Measurements from ENCODE around the gene RGS14. TPM values are rescaled to one million over a fixed set of nuclear protein-coding genes. Genes with fewer than 3 reads are reported as not detected.
"Not testable (repeated sequence)": the region's sequence is repeated elsewhere in the genome, so short reads cannot be mapped to it uniquely, and the experiment has no call there.

The RGS14 gene
- total RNA-seq, 2 experiments from 2014 or later = 112 to 117 TPM

DNA sequence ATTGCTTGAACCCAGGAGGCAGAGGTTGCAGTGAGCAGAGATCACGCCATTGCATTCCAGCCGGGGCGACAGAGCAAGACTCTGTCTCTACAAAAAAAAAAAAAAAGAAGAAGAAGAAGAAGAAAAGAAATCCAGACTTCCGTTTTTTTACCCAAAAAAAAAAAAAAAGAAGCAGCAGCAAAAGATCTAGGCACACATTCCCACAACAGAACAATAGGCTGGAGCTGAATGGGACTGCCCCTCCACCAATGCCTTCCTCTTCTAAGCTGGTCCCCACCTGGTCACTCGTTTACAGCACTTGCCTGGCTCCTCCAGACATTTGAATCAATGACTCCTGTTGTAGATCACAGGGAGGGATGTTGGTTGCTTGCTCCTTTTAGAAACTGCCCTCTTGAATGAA is 4.6 kb upstream of the RGS14 start:
- ChIA-PET CTCF (interaction anchor here (2.0 to 5.6 kb wide), 4 partner anchors 17 to 103 kb away, joined by 5 to 31 read pairs (median 20); no protein-coding TSS in a partner anchor), POLR2A (interaction anchor here (0.6 to 1.3 kb wide), 2 partner anchors 11 to 40 kb away, joined by 3 read pairs; no protein-coding TSS in a partner anchor)
- Mint-ChIP-seq H3K9me3 (ENCODE audit: insufficient read depth) (peaks cover 4% of the 10 kb centered on the region), H3K4me3 (no peak overlapping the region), H3K4me1 (ENCODE audit: low read depth) (peaks cover 66% of the 10 kb centered on the region), H3K36me3 (ENCODE audit: low read depth) (peaks cover 28% of the 10 kb centered on the region), H3K27me3 (ENCODE audit: low read depth) (no peaks in the 10 kb centered on the region), H3K27ac (no peak overlapping the region)
- ATAC-seq (no peak), DNase-seq (no peak)

DNA sequence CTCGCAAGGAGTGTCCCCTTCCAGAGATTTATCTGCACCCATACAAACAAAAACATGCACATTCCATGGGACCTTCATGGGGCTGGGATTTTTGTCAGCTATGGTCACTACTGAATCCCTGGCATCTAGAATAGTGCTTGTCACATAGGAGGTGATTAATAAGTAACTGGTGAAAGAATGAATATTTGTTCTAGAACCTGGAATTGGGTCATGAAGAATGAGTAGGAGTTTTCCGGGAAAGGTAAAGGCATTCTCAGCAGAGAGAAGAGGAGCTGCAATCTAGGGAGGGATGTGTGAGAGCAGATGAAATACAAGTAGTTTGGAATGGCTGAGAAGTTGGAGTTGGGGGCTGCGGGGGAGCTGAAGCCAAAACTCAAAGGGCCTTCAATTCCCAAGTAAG is 3.5 kb upstream of the RGS14 start:
- CTCF ChIA-PET = interaction anchor here (0.9 to 5.6 kb wide), 6 partner anchors 14 to 50 kb away, joined by 3 to 31 read pairs (median 4); no protein-coding TSS in a partner anchor
- no peak for DNase-seq
- no peak for ATAC-seq
- Mint-ChIP-seq H3K4me1 (ENCODE audit: low read depth) (peaks cover 69% of the 10 kb centered on the region), H3K27me3 (ENCODE audit: low read depth) (no peaks in the 10 kb centered on the region), H3K36me3 (ENCODE audit: low read depth) (peaks cover 31% of the 10 kb centered on the region), H3K27ac (no peak overlapping the region), H3K9me3 (ENCODE audit: insufficient read depth) (peaks cover 4% of the 10 kb centered on the region), H3K4me3 (no peak overlapping the region)
- POLR2A ChIA-PET = no interaction called here

DNA sequence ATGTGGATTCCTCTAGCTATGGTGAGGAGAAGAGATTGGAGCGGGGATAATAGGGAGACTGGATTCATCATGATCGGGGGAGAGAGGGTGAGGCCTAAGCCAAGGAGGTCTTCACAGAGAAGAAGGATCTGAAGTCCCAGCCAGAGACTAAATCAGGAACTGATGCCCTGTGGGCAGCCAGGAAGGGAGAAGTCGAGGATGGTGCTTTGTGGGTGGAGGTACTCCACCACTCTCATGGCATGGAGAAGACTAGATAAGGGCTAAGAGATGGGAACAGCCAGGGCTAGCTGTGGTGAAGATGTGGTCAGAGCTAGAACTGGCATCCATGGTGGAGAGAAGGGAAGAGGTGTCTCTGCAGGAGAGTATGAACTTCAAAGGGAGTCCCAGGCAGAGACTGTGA is 3.0 kb upstream of the RGS14 start:
- Mint-ChIP-seq H3K36me3 (ENCODE audit: low read depth) (peaks cover 31% of the 10 kb centered on the region), H3K27me3 (ENCODE audit: low read depth) (no peaks in the 10 kb centered on the region), H3K4me3 (no peak overlapping the region), H3K9me3 (ENCODE audit: insufficient read depth) (peaks cover 4% of the 10 kb centered on the region), H3K4me1 (ENCODE audit: low read depth) (peaks cover 69% of the 10 kb centered on the region), H3K27ac (no peak overlapping the region)
- DNase-seq (no peak), ATAC-seq (no peak)
- ChIA-PET CTCF (interaction anchor here (0.9 to 5.6 kb wide), 6 partner anchors 14 to 50 kb away, joined by 3 to 31 read pairs (median 4); no protein-coding TSS in a partner anchor), POLR2A (no interaction called here)

DNA sequence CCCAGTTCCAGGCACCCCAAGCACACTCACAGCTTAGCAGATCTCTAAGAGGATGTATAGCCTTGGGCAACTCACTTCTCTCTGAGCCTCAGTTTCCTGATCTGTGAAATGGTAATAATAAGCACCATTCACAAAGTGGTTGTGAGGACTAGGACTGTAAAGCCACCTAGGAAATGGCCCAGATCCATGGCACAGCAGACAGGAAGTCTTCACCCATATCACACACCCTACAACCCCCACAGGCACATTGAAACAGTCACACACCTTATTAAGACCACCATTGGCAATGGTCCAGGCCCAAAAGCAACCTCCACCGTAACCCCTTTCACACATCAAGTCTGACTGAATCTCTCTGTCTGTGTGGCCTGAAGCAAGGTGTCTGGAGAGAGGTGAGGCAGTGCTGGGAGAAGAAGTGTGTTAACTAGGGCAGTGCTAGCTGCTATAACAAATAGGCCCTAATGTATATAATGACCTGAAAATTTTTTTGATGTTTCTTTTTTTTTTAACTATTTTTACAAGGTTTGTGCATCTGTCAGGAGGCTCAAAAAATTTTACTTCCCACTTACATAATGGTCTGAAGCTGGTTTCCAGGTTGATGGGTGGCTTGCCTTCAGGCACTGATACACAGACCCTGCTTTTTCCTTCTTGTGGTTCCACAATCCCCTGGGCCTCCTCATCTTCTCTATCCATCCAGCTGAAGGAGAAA is 2.4 kb upstream of the RGS14 start:
- Mint-ChIP-seq H3K9me3 (ENCODE audit: insufficient read depth) (peaks cover 4% of the 10 kb centered on the region), H3K36me3 (ENCODE audit: low read depth) (peaks cover 31% of the 10 kb centered on the region), H3K27me3 (ENCODE audit: low read depth) (no peaks in the 10 kb centered on the region), H3K4me3 (no peak overlapping the region), H3K27ac (peak overlapping the region; percentile 18), H3K4me1 (ENCODE audit: low read depth) (peaks cover 69% of the 10 kb centered on the region)
- DNase-seq (no peak), ATAC-seq (no peak)
- CTCF ChIA-PET = interaction anchor here (1.4 to 7.0 kb wide), 6 partner anchors 13 to 49 kb away, joined by 3 to 70 read pairs (median 16); no protein-coding TSS in a partner anchor
- POLR2A ChIA-PET = no interaction called here

DNA sequence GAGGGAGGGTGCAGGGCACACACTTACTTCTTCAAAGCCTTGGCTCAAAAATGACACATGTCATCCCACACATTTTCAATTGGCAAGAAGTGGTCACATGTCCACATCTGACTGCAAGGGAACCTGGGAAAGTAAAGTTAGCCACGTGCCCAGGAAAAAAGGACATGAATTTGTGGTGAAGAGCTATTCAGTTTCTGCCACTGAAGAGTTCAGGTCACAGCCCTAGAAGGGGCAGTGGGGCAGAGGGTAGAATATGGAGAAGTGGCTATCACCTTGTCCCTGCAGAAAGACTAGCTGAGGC is 1.9 kb upstream of the RGS14 start:
- ATAC-seq = no peak
- no peaks in the 10 kb centered on the region for H3K27me3 Mint-ChIP-seq (ENCODE audit: low read depth)
- H3K4me3 Mint-ChIP-seq = no peak overlapping the region
- H3K36me3 Mint-ChIP-seq (ENCODE audit: low read depth) = peaks cover 27% of the 10 kb centered on the region
- no peak for DNase-seq
- ChIA-PET CTCF (interaction anchor here (0.7 to 7.0 kb wide), 5 partner anchors 16 to 99 kb away, joined by 3 to 70 read pairs (median 10); partner anchors contain the start of gene GRK6), POLR2A (no interaction called here)
- H3K27ac Mint-ChIP-seq = peak overlapping the region; percentile 18
- H3K9me3 Mint-ChIP-seq (ENCODE audit: insufficient read depth) = peaks cover 4% of the 10 kb centered on the region
- H3K4me1 Mint-ChIP-seq (ENCODE audit: low read depth) = peaks cover 68% of the 10 kb centered on the region

DNA sequence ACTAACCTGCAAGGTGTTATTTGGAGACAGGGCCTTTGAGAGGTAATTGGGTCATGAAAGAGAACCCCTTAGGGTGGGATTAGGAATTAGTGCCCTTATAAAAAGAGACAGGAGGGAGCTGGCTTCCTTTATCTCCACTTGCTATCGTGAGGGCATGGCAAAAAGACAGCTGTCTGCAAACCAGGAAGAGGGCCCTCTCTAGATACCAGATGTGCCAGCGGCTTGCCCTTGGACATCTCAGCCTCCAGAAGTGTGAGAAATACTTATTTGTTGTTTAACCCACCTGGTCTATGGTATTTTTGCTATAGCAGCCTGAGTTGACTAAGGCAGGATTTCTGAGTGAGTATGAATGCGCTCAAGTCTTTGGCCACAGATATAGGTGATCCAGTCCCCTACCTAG is 978 bp upstream of the RGS14 start:
- Mint-ChIP-seq H3K4me1 (ENCODE audit: low read depth) (peaks cover 76% of the 10 kb centered on the region), H3K4me3 (peak overlapping the region; percentile 90), H3K27me3 (ENCODE audit: low read depth) (no peaks in the 10 kb centered on the region), H3K27ac (peak overlapping the region; percentile 94), H3K9me3 (ENCODE audit: insufficient read depth) (peaks cover 4% of the 10 kb centered on the region), H3K36me3 (ENCODE audit: low read depth) (peaks cover 30% of the 10 kb centered on the region)
- ChIA-PET CTCF (interaction anchor here (0.6 to 7.0 kb wide), 7 partner anchors 14 to 98 kb away, joined by 3 to 70 read pairs (median 8); no protein-coding TSS in a partner anchor), POLR2A (interaction anchor here (1.0 to 1.7 kb wide), 3 partner anchors 10 to 44 kb away, joined by 3 to 6 read pairs (median 5); no protein-coding TSS in a partner anchor)
- DNase-seq (no peak), ATAC-seq (no peak)

DNA sequence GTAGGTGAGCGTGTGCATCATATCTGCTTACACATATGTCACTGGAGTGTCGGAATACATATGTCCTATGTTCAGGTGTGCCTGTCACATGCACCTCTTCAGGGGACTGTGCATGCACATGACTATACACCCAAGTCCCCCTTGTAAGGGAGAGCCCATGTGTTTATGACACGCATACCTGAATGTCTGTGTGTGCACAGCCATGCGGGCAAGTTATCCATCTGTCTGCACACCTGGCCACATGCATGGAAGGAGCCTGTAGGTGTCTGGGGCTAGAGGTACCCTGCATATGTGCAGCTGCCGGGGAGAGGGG is 622 bp upstream of the RGS14 start:
- no peak for ATAC-seq
- peaks cover 4% of the 10 kb centered on the region for H3K9me3 Mint-ChIP-seq (ENCODE audit: insufficient read depth)
- peak overlapping the region; percentile 90 for H3K4me3 Mint-ChIP-seq
- peak overlapping the region; percentile 94 for H3K27ac Mint-ChIP-seq
- CTCF ChIA-PET = interaction anchor here (0.6 to 7.0 kb wide), 8 partner anchors 14 to 244 kb away, joined by 3 to 70 read pairs (median 8); no protein-coding TSS in a partner anchor
- H3K4me1 Mint-ChIP-seq (ENCODE audit: low read depth) = peaks cover 76% of the 10 kb centered on the region
- DNase-seq = no peak
- POLR2A ChIA-PET = interaction anchor here (1.0 to 1.7 kb wide), 3 partner anchors 10 to 44 kb away, joined by 3 to 6 read pairs (median 5); no protein-coding TSS in a partner anchor
- no peaks in the 10 kb centered on the region for H3K27me3 Mint-ChIP-seq (ENCODE audit: low read depth)
- H3K36me3 Mint-ChIP-seq (ENCODE audit: low read depth) = peaks cover 32% of the 10 kb centered on the region

DNA sequence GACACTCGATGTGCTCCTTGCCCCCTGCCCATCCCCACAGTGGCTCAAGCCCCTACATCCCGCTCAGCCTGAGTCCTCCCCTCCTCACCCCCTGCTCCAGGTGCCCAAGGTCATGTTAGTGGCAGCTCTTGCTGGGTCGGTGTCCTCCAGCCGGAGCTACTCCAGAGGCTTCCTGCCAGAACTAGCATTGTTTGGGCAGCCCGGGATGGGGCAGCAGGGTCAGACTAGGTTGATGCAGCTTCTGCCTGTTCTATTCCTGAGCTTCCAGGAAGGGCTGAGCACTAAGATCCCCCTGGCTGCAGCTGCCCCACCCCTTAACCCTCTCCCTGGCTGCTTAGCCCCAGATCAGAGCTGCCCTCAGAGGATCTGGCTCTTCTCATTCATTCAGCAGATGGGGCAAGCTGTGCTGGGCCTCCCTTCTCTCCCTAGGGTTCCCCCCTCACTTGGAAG is 671 bp downstream of the RGS14 start:
- H3K4me1 Mint-ChIP-seq (ENCODE audit: low read depth) = peaks cover 82% of the 10 kb centered on the region
- H3K27me3 Mint-ChIP-seq (ENCODE audit: low read depth) = no peaks in the 10 kb centered on the region
- peaks cover 4% of the 10 kb centered on the region for H3K9me3 Mint-ChIP-seq (ENCODE audit: insufficient read depth)
- CTCF ChIA-PET = interaction anchor here (0.8 to 7.0 kb wide), 9 partner anchors 9 to 97 kb away, joined by 3 to 70 read pairs (median 7); no protein-coding TSS in a partner anchor
- H3K36me3 Mint-ChIP-seq (ENCODE audit: low read depth) = peaks cover 40% of the 10 kb centered on the region
- ATAC-seq (peak; percentile 9), DNase-seq (no peak)
- H3K4me3 Mint-ChIP-seq = peak overlapping the region; percentile 90
- POLR2A ChIA-PET = interaction anchor here (1.4 to 1.7 kb wide), 2 partner anchors 14 to 46 kb away, joined by 5 to 6 read pairs; no protein-coding TSS in a partner anchor
- H3K27ac Mint-ChIP-seq = peak overlapping the region; percentile 85

DNA sequence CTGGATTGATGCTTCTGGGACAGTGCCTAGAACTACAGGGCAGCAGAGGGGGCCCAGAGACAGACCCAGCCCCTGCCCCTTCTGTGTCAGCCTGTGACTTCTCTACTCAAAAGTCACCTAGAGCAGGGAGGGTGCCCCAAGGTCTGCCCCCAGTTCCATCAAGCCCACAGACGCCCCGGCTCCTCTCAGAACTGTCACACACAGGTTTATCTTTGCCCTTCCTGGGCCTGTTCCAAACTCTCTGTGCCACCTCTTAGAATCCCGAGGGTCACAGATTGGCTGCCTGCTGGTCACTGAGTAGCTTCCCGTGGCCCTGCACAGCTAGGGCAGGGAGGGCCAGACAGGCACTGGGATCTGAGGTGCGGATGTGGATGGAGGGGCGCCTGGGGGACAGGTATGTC is 1.7 kb downstream of the RGS14 start:
- Mint-ChIP-seq H3K36me3 (ENCODE audit: low read depth) (peaks cover 45% of the 10 kb centered on the region), H3K4me3 (peak overlapping the region; percentile 90), H3K27me3 (ENCODE audit: low read depth) (no peaks in the 10 kb centered on the region), H3K9me3 (ENCODE audit: insufficient read depth) (peaks cover 4% of the 10 kb centered on the region), H3K4me1 (ENCODE audit: low read depth) (peaks cover 88% of the 10 kb centered on the region), H3K27ac (peak overlapping the region; percentile 85)
- POLR2A ChIA-PET = interaction anchor here (3.4 kb wide), 1 partner anchor 8 kb away, joined by 22 read pairs; the partner anchor contains the start of gene LMAN2
- no peak for ATAC-seq
- DNase-seq = no peak
- CTCF ChIA-PET = interaction anchor here (2.3 to 7.0 kb wide), 3 partner anchors 12 to 43 kb away, joined by 8 to 70 read pairs (median 27); no protein-coding TSS in a partner anchor

DNA sequence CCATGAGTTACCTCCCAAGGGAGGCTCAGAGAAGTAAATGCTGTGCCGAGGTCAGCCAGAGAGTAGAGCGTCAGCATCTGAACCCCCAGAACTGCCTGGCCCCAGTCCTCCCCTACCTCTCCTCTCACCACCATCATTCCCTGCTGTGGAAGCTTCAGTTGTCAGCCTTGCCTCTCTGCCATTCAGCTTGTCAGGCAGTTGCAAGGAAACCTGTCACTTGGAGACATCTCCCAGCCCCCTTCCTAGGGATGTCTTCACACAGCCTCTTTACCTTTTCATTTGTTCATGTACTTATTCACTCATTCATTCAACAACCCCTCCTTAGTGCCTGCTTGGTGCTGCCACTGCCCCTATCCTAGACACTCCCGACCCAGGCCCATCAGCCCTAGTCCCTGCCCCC is 2.1 kb downstream of the RGS14 start:
- ATAC-seq (no peak), DNase-seq (no peak)
- peaks cover 47% of the 10 kb centered on the region for H3K36me3 Mint-ChIP-seq (ENCODE audit: low read depth)
- no peaks in the 10 kb centered on the region for H3K27me3 Mint-ChIP-seq (ENCODE audit: low read depth)
- H3K9me3 Mint-ChIP-seq (ENCODE audit: insufficient read depth) = peaks cover 4% of the 10 kb centered on the region
- peak overlapping the region; percentile 40 for H3K27ac Mint-ChIP-seq
- H3K4me1 Mint-ChIP-seq (ENCODE audit: low read depth) = peaks cover 88% of the 10 kb centered on the region
- peak overlapping the region; percentile 90 for H3K4me3 Mint-ChIP-seq
- POLR2A ChIA-PET = interaction anchor here (3.4 kb wide), 1 partner anchor 9 kb away, joined by 22 read pairs; the partner anchor contains the start of gene LMAN2
- CTCF ChIA-PET = interaction anchor here (1.2 to 7.0 kb wide), 3 partner anchors 12 to 44 kb away, joined by 3 to 70 read pairs (median 21); no protein-coding TSS in a partner anchor

DNA sequence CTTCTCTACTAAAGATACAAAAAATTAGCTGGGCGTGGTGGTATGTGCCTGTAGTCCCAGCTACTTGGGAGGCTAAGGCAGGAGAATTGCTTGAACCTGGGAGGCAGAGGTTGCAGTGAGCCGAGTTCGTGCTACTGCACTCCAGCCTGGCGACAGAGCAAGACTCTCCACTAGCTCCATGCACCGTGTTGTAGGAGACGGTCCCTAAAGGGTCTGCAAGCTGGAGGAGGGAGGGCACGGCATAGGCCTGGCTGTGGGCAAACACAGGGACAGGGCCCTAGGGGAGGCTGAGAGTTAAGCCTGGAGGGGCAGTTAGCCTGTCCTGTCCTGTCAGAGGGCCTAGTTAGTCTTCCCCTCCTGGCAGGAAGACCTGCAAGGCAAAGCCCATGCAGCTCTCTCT is 3.0 kb downstream of the RGS14 start:
- CTCF ChIA-PET = interaction anchor here (0.9 to 7.0 kb wide), 8 partner anchors 11 to 247 kb away, joined by 3 to 70 read pairs (median 5); no protein-coding TSS in a partner anchor
- POLR2A ChIA-PET = interaction anchor here (0.8 to 3.4 kb wide), 4 partner anchors 10 to 89 kb away, joined by 3 to 22 read pairs (median 4); partner anchors contain the start of gene LMAN2
- Mint-ChIP-seq H3K36me3 (ENCODE audit: low read depth) (peaks cover 44% of the 10 kb centered on the region), H3K4me1 (ENCODE audit: low read depth) (peaks cover 87% of the 10 kb centered on the region)
- not testable (repeated sequence) for H3K27me3 Mint-ChIP-seq (ENCODE audit: low read depth); H3K27ac Mint-ChIP-seq; DNase-seq; H3K9me3 Mint-ChIP-seq (ENCODE audit: insufficient read depth); H3K4me3 Mint-ChIP-seq; ATAC-seq

Data from activated CD8-positive, alpha-beta T cell treated with anti-CD3 and anti-CD28 coated beads, Interleukin-2, amount 10 ng/mL, durations not matched to agents 7 days and 5 days (primary cell).